Measurements from ENCODE around the gene IL15RA. TPM values are rescaled to one million over a fixed set of nuclear protein-coding genes. Genes with fewer than 3 reads are reported as not detected.
A peak's percentile ranks its signal among the peaks of the same experiment; 100 is the strongest.

The IL15RA gene
- total RNA-seq, 1 donor from 2014 or later = 3.1 TPM

GRCh38 chr10:5983774-5984173 is 6.4 kb upstream of the IL15RA start:
- no peaks in the 10 kb centered on the region for H3K79me2 ChIP-seq (ENCODE audit: insufficient read depth, low read length)
- H4K20me1 ChIP-seq (ENCODE audit: insufficient read depth, low read length) = no peaks in the 10 kb centered on the region
- FAIRE-seq (no peak), DNase-seq (ENCODE audit: low read depth) (no peak)
- H3K4me2 ChIP-seq (ENCODE audit: low read length) = no peak overlapping the region
- no peaks in the 10 kb centered on the region for H3K36me3 Mint-ChIP-seq (ENCODE audit: low read depth, unreplicated experiment)
- no peak overlapping the region for H3K9ac ChIP-seq (ENCODE audit: low read length)
- H3K4me1 ChIP-seq (ENCODE audit: insufficient read depth, low read length) = no peaks in the 10 kb centered on the region
- H2AFZ ChIP-seq (ENCODE audit: low read depth, low read length) = no peak overlapping the region
- H3K27me3 Mint-ChIP-seq (ENCODE audit: low read depth, unreplicated experiment) = peaks cover 36% of the 10 kb centered on the region
- no peaks in the 10 kb centered on the region for H3K36me3 ChIP-seq (ENCODE audit: insufficient read depth, low read length)
- no peak overlapping the region for H3K4me3 Mint-ChIP-seq (ENCODE audit: unreplicated experiment)
- no peaks in the 10 kb centered on the region for H3K9me3 ChIP-seq (ENCODE audit: insufficient read depth, low read depth, low read length)
- no peak for TF ChIP-seq EZH2 (IDR thresholded peaks at IDR 0.05; ENCODE audit: insufficient read depth, low read length)
- no peak for TF ChIP-seq CTCF (IDR thresholded peaks at IDR 0.05; ENCODE audit: insufficient read depth, low read depth, low read length)
- no peaks in the 10 kb centered on the region for H3K4me1 Mint-ChIP-seq (ENCODE audit: low read depth, unreplicated experiment)
- peaks cover 2% of the 10 kb centered on the region for H3K27me3 ChIP-seq (ENCODE audit: insufficient read depth, low read length)
- no peak overlapping the region for H3K4me3 ChIP-seq (ENCODE audit: insufficient read depth, low read depth, low read length)
- H3K9me3 Mint-ChIP-seq (ENCODE audit: unreplicated experiment) = peaks cover 2% of the 10 kb centered on the region
- no peak overlapping the region for H3K27ac ChIP-seq (ENCODE audit: low read depth, low read length)
- no peak overlapping the region for H3K27ac Mint-ChIP-seq (ENCODE audit: unreplicated experiment)

GRCh38 chr10:5981529-5981928 is 4.2 kb upstream of the IL15RA start:
- Histone ChIP-seq H3K27me3 (ENCODE audit: insufficient read depth, low read length) (peaks cover 2% of the 10 kb centered on the region), H3K9me3 (ENCODE audit: insufficient read depth, low read depth, low read length) (no peaks in the 10 kb centered on the region), H3K4me2 (ENCODE audit: low read length) (no peak overlapping the region), H3K9ac (ENCODE audit: low read length) (no peak overlapping the region), H3K79me2 (ENCODE audit: insufficient read depth, low read length) (no peaks in the 10 kb centered on the region), H3K27ac (ENCODE audit: low read depth, low read length) (no peak overlapping the region), H3K4me3 (ENCODE audit: insufficient read depth, low read depth, low read length) (no peak overlapping the region), H3K36me3 (ENCODE audit: insufficient read depth, low read length) (no peaks in the 10 kb centered on the region), H3K4me1 (ENCODE audit: insufficient read depth, low read length) (peaks cover 3% of the 10 kb centered on the region), H2AFZ (ENCODE audit: low read depth, low read length) (no peak overlapping the region), H4K20me1 (ENCODE audit: insufficient read depth, low read length) (no peaks in the 10 kb centered on the region)
- H3K4me1 Mint-ChIP-seq (ENCODE audit: low read depth, unreplicated experiment) = no peaks in the 10 kb centered on the region
- TF ChIP-seq EZH2 (IDR thresholded peaks at IDR 0.05; ENCODE audit: insufficient read depth, low read length) = no peak
- no peak for TF ChIP-seq CTCF (IDR thresholded peaks at IDR 0.05; ENCODE audit: insufficient read depth, low read depth, low read length)
- no peaks in the 10 kb centered on the region for H3K36me3 Mint-ChIP-seq (ENCODE audit: low read depth, unreplicated experiment)
- DNase-seq (ENCODE audit: low read depth) (no peak), FAIRE-seq (no peak)
- peaks cover 2% of the 10 kb centered on the region for H3K9me3 Mint-ChIP-seq (ENCODE audit: unreplicated experiment)
- no peak overlapping the region for H3K27ac Mint-ChIP-seq (ENCODE audit: unreplicated experiment)
- peaks cover 38% of the 10 kb centered on the region for H3K27me3 Mint-ChIP-seq (ENCODE audit: low read depth, unreplicated experiment)
- H3K4me3 Mint-ChIP-seq (ENCODE audit: unreplicated experiment) = no peak overlapping the region

GRCh38 chr10:5978230-5978489 is 817 bp upstream of the IL15RA start:
- peak overlapping the region; percentile 89 for H3K4me3 Mint-ChIP-seq (ENCODE audit: unreplicated experiment)
- peaks cover 30% of the 10 kb centered on the region for H3K27me3 Mint-ChIP-seq (ENCODE audit: low read depth, unreplicated experiment)
- DNase-seq (ENCODE audit: low read depth) (no peak), FAIRE-seq (no peak)
- H3K4me1 ChIP-seq (ENCODE audit: insufficient read depth, low read length) = peaks cover 3% of the 10 kb centered on the region
- no peak overlapping the region for H2AFZ ChIP-seq (ENCODE audit: low read depth, low read length)
- H3K4me2 ChIP-seq (ENCODE audit: low read length) = peak overlapping the region; percentile 98
- no peak overlapping the region for H3K9ac ChIP-seq (ENCODE audit: low read length)
- H3K27ac ChIP-seq (ENCODE audit: low read depth, low read length) = no peak overlapping the region
- H3K4me1 Mint-ChIP-seq (ENCODE audit: low read depth, unreplicated experiment) = no peaks in the 10 kb centered on the region
- no peaks in the 10 kb centered on the region for H3K79me2 ChIP-seq (ENCODE audit: insufficient read depth, low read length)
- H4K20me1 ChIP-seq (ENCODE audit: insufficient read depth, low read length) = no peaks in the 10 kb centered on the region
- H3K27ac Mint-ChIP-seq (ENCODE audit: unreplicated experiment) = peak overlapping the region; percentile 69
- no peaks in the 10 kb centered on the region for H3K36me3 Mint-ChIP-seq (ENCODE audit: low read depth, unreplicated experiment)
- no peaks in the 10 kb centered on the region for H3K9me3 ChIP-seq (ENCODE audit: insufficient read depth, low read depth, low read length)
- TF ChIP-seq CTCF (IDR thresholded peaks at IDR 0.05; ENCODE audit: insufficient read depth, low read depth, low read length) = no peak
- TF ChIP-seq EZH2 (IDR thresholded peaks at IDR 0.05; ENCODE audit: insufficient read depth, low read length) = no peak
- H3K4me3 ChIP-seq (ENCODE audit: insufficient read depth, low read depth, low read length) = no peak overlapping the region
- H3K36me3 ChIP-seq (ENCODE audit: insufficient read depth, low read length) = no peaks in the 10 kb centered on the region
- no peaks in the 10 kb centered on the region for H3K9me3 Mint-ChIP-seq (ENCODE audit: unreplicated experiment)
- H3K27me3 ChIP-seq (ENCODE audit: insufficient read depth, low read length) = peaks cover 2% of the 10 kb centered on the region
